Glutamatergic neuron (in vitro differentiated cells): ENCODE data around the gene CMSS1. TPM values are rescaled to one million over a fixed set of nuclear protein-coding genes. Genes with fewer than 3 reads are reported as not detected.

Source experiments
- DNase-seq: peaks from one replicate; pipeline ENCODE4 v3.0.0; 2022
- H3K27ac Mint-ChIP-seq: one replicate; pipeline ENCODE4 v1.8.0; 2020; ENCODE audit warnings: mild to moderate bottlenecking, mixed read lengths, inconsistent platforms; ENCODE audit not compliant: unreplicated experiment
- H3K27me3 Mint-ChIP-seq: one replicate; pipeline ENCODE4 v1.8.0; 2020; ENCODE audit warnings: mild to moderate bottlenecking, moderate library complexity, mixed read lengths, inconsistent platforms; ENCODE audit not compliant: unreplicated experiment
- H3K36me3 Mint-ChIP-seq: one replicate; pipeline ENCODE4 v1.8.0; 2020; ENCODE audit warnings: mild to moderate bottlenecking, mixed read lengths, inconsistent platforms; ENCODE audit not compliant: unreplicated experiment
- H3K4me1 Mint-ChIP-seq: one replicate; pipeline ENCODE4 v1.8.0; 2020; ENCODE audit warnings: mild to moderate bottlenecking, low read depth, mixed read lengths, inconsistent platforms; ENCODE audit not compliant: unreplicated experiment
- H3K4me3 Mint-ChIP-seq: one replicate; pipeline ENCODE4 v1.8.0; 2020; ENCODE audit warnings: mild to moderate bottlenecking, mixed read lengths, inconsistent platforms; ENCODE audit not compliant: unreplicated experiment
- H3K9me3 Mint-ChIP-seq: one replicate; pipeline ENCODE4 v1.8.0; 2020; ENCODE audit warnings: mild to moderate bottlenecking, moderate library complexity, mixed read lengths, inconsistent platforms; ENCODE audit not compliant: unreplicated experiment
- total RNA-seq: library from RNA; stranded (reverse); fragmentation: NEBNext Ultra II Directional; extraction: Animal tissue kit (Norgen Biotek cat#: 25700); gene quantifications from one replicate; pipeline ENCODE4 v1.2.1, GENCODE V29; 2021; ENCODE audit not compliant: unreplicated experiment
- TF ChIP-seq, protein P1 (sequence below): fragments of 200-600 bp; sonication (generic); IDR thresholded peaks from one replicate; pipeline ENCODE4 v1.5.0; 2021; ENCODE audit not compliant: partially characterized antibody, unreplicated experiment

CMSS1 gene
- total RNA-seq, 1 donor from 2014 or later = 37.8 TPM

DNA sequence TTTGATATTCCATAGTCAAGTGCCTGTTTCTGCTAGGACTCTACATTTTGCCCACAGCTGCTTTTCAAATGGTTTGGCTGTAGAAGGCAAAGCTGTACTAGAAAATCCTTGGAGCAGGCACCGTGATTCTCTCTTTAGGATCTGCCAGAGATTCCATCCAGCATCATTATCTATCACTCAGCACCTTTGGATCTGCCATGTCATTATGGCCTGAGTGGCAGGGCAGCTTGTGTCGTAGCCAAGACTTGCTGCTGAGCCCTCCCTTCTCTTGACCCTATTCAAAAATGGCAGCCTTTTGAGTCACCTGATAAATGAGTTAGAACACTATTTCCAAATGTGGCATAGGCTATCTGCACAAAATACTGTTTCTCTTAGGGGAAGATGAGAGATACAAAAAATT, 8.1 kb upstream of the CMSS1 start:
- Mint-ChIP-seq H3K9me3 (no peaks in the 10 kb centered on the region), H3K4me3 (no peak overlapping the region), H3K27me3 (no peaks in the 10 kb centered on the region), H3K36me3 (peaks cover 8% of the 10 kb centered on the region), H3K4me1 (peaks cover 3% of the 10 kb centered on the region), H3K27ac (no peak overlapping the region)
- no peak for DNase-seq
- TF ChIP-seq, protein P1, sequence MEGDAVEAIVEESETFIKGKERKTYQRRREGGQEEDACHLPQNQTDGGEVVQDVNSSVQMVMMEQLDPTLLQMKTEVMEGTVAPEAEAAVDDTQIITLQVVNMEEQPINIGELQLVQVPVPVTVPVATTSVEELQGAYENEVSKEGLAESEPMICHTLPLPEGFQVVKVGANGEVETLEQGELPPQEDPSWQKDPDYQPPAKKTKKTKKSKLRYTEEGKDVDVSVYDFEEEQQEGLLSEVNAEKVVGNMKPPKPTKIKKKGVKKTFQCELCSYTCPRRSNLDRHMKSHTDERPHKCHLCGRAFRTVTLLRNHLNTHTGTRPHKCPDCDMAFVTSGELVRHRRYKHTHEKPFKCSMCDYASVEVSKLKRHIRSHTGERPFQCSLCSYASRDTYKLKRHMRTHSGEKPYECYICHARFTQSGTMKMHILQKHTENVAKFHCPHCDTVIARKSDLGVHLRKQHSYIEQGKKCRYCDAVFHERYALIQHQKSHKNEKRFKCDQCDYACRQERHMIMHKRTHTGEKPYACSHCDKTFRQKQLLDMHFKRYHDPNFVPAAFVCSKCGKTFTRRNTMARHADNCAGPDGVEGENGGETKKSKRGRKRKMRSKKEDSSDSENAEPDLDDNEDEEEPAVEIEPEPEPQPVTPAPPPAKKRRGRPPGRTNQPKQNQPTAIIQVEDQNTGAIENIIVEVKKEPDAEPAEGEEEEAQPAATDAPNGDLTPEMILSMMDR = no peak

DNA sequence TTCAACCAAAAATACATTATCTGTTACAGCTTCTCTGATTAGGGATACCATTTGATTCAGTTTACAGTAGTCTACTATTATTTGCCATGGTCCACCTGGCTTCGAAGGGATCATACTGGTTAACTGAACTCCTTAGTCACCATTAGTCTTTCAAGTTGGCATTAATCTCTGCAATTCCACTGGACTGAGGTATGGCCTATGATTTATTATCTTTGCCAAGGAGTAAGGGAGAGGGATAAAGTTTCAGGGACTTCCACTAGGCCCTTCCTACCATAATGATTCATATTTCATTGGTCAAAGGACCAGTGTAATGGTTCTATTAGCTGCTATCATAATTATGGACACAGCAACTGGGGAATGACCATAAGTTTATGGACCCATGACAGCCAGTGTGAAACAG, 7.3 kb upstream of the CMSS1 start:
- TF ChIP-seq, protein P1 = no peak
- peaks cover 3% of the 10 kb centered on the region for H3K4me1 Mint-ChIP-seq
- H3K27me3 Mint-ChIP-seq = no peaks in the 10 kb centered on the region
- H3K9me3 Mint-ChIP-seq = no peaks in the 10 kb centered on the region
- no peak overlapping the region for H3K4me3 Mint-ChIP-seq
- no peak overlapping the region for H3K27ac Mint-ChIP-seq
- no peak for DNase-seq
- peaks cover 6% of the 10 kb centered on the region for H3K36me3 Mint-ChIP-seq

DNA sequence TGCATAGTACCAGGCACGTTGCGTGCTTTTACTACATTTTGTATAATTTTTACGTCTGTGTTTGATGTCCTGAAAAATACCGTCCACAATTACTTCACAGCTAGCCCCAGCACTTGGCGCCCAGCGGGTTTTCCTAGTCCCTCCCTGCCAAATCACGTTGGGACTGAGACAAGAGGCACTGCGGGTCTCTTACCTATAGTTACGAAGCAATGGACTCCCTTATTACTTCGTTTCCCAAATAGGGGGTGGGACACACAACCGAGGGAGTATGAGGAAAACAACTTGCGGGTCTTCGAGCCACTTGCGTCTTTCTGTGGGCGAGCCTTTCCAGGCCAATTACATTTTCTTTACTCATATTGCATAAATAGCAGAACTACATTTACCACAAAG, 620 bp upstream of the CMSS1 start:
- peak overlapping the region; percentile 98 for H3K27ac Mint-ChIP-seq
- H3K4me3 Mint-ChIP-seq = peak overlapping the region; percentile 95
- no peaks in the 10 kb centered on the region for H3K27me3 Mint-ChIP-seq
- H3K9me3 Mint-ChIP-seq = peaks cover 3% of the 10 kb centered on the region
- H3K4me1 Mint-ChIP-seq = peaks cover 8% of the 10 kb centered on the region
- no peaks in the 10 kb centered on the region for H3K36me3 Mint-ChIP-seq
- TF ChIP-seq, protein P1 = no peak
- DNase-seq = peak; percentile 15

DNA sequence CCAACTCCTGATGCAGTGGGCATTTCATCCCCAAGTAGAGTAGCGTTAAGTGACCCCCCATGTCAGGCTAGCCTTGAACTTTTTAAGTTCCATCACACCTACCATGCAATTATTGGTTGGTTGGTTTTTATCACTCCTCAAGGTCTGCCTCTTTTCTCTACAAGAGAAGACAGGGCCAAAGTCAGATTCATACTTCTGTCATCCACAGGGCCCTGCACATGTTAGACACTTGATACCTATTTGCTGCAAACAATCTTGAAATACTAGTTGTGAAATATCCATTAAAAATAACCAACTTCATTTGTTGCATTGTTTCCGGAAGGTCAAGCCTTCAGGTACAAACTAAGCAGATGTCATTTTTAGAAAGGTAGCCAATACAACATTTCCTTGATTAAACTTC, 1.2 kb downstream of the CMSS1 start:
- Mint-ChIP-seq H3K27me3 (no peaks in the 10 kb centered on the region), H3K4me3 (peak overlapping the region; percentile 95), H3K9me3 (peaks cover 3% of the 10 kb centered on the region), H3K36me3 (no peaks in the 10 kb centered on the region), H3K27ac (peak overlapping the region; percentile 98), H3K4me1 (peaks cover 10% of the 10 kb centered on the region)
- no peak for DNase-seq
- TF ChIP-seq, protein P1 = no peak

DNA sequence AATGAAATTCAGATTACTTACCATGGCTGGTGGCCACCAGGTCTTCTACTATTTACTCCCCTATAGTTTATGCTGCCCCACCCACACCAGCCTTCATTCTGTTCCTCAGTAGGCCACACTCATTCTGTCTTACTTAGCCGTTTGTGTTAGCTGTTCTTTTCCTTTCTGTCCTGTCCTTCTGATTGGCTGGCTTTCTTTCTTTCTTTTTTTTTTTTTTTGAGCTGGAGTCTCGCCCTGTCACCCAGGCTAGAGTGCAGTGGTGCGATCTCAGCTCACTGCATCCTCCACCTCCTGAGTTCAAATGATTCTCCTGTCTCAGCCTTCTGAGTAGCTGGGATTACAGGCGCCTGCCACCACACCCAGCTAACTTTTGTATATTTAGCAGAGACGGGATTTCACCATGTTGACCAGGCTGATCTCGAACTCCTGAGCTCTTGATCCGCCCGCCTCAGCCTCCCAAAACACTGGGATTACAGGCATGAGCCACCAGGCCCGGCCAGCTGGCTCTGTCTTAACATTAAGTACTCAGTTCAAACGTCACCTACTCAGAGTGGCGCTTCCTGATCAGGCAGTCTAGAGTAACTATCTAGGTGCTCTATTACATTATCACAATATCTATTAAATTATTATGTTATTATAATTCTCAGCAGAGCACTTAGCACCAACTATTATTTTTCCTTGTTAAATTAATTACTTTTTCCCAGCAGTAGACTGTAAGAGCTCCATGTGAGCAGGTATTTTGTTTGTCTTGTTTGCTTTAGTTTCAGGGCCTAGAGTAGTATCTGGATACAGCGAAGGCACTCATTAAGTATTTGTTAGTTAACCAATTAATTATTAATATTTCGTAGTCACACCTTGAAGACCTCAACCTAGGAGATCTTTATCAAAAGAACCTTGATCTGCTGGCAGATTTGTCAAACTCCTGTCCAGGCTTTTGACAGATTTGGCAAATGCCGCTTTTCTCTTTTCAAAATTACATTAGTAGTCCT, 6.4 kb downstream of the CMSS1 start:
- TF ChIP-seq, protein P1 = no peak
- Mint-ChIP-seq H3K9me3 (no peaks in the 10 kb centered on the region), H3K27ac (no peak overlapping the region), H3K4me1 (peaks cover 7% of the 10 kb centered on the region), H3K27me3 (no peaks in the 10 kb centered on the region), H3K36me3 (no peaks in the 10 kb centered on the region), H3K4me3 (no peak overlapping the region)
- peak; percentile 21 for DNase-seq
